ENCODE measurements around the gene CCDC77.

CCDC77 gene

GRCh38 chr12:480831-481816 lies 79.7 kb downstream of the CCDC77 start:
- DNase-seq (ENCODE audit: low read depth in 1 of 2, low spot score in 1 of 2), result no peak

GRCh38 chr12:482061-482460 lies 80.6 kb downstream of the CCDC77 start:
- DNase-seq (ENCODE audit: low read depth in 1 of 2, low spot score in 1 of 2), result no peak

GRCh38 chr12:484096-484495 lies 82.7 kb downstream of the CCDC77 start:
- DNase-seq (ENCODE audit: low read depth in 1 of 2, low spot score in 1 of 2), result no peak

GRCh38 chr12:490260-490659 lies 88.8 kb downstream of the CCDC77 start:
- no peak for DNase-seq (ENCODE audit: low read depth in 1 of 2, low spot score in 1 of 2)
